Esophagus muscularis mucosa (tissue), 4 donors: Measurements from ENCODE around the gene MFSD2B. TPM values are rescaled to one million over a fixed set of nuclear protein-coding genes. Genes with fewer than 3 reads are reported as not detected.
A peak's percentile ranks its signal among the peaks of the same experiment; 100 is the strongest.

ENCODE experiments used
- DNase-seq: peaks from one replicate; pipeline ENCODE4 v3.0.0-alpha.2; 2017; ENCODE audit errors: extremely low spot score
- H3K27ac ChIP-seq, 4 donors: fragments of 200-600 bp; sonication (generic); replicated peaks in 1 of 4; 1 replicate in 3 of 4; 2 replicates in 1 of 4; pipeline ENCODE4 v1.5.1; 2016 to 2019; ENCODE audit warnings: mild to moderate bottlenecking in 1 of 4
- H3K27me3 ChIP-seq, 4 donors: fragments of 200-600 bp; sonication (generic); one replicate each; pipeline versions ENCODE4 v1.5.1 to v1.6.0; 2016 to 2019
- H3K36me3 ChIP-seq, 4 donors: fragments of 200-600 bp; sonication (generic); one replicate each; pipeline ENCODE4 v1.5.1; 2016 to 2019
- H3K4me1 ChIP-seq, 4 donors: fragments of 200-600 bp; sonication (generic); one replicate each; pipeline ENCODE4 v1.5.1; 2016 to 2019
- H3K4me3 ChIP-seq, 4 donors: fragments of 200-600 bp; sonication (generic); 1 replicate in 2 of 4; 2 replicates in 2 of 4; pipeline ENCODE4 v1.5.1; 2016 to 2019; ENCODE audit warnings: mild to moderate bottlenecking in 4 of 4, moderate library complexity in 1 of 4
- H3K9me3 ChIP-seq, 4 donors: fragments of 200-600 bp; sonication (generic); 1 replicate in 3 of 4; 2 replicates in 1 of 4; pipeline ENCODE4 v1.5.1; 2016 to 2019
- EP300 ChIP-seq: sonication (generic); formaldehyde crosslinking; IDR thresholded peaks from one replicate; pipeline ENCODE4 v1.6.1; 2017; ENCODE audit warnings: antibody characterized with exemption
- POLR2A ChIP-seq: fragments of 450-650 bp; IDR thresholded peaks from one replicate; pipeline ENCODE4 v1.6.1; 2017; ENCODE audit warnings: antibody characterized with exemption, moderate library complexity, mild to moderate bottlenecking, low read depth
- POLR2AphosphoS5 ChIP-seq, 2 donors: sonication (generic); formaldehyde crosslinking; IDR thresholded peaks; one replicate each; pipeline ENCODE4 v1.6.1; 2017; ENCODE audit warnings: antibody characterized with exemption in 2 of 2
- WGBS: methylation state at CpG from one replicate; pipeline ENCODE4 v1.1.5; 2018; 5-methylcytosine and 5-hydroxymethylcytosine counted together
- intact Hi-C: fragments of 100-400 bp; cut with DNase I; formaldehyde crosslinking; loops from one replicate; pipeline ENCODE4 v1.15.1; 2023
- total RNA-seq, 4 donors: library from RNA; depleted of rRNA; stranded (reverse); fragments of >200 nt; gene quantifications; one replicate each; pipeline versions ENCODE4 v1.1.0 to v1.2.1, GENCODE V29; 2016
- TF ChIP-seq, protein P1 (sequence below), 3 experiments: fragments of 200-600 bp in 2 of 3; fragments of 450-650 bp in 1 of 3; sonication (generic) in 2 of 3; IDR thresholded peaks; one replicate each; pipeline ENCODE4 v1.5.1; 2017 to 2019; ENCODE audit warnings: antibody characterized with exemption in 3 of 3, mild to moderate bottlenecking in 2 of 3, moderate library complexity in 1 of 3

MFSD2B gene
- total RNA-seq, 4 donors from 2014 or later = 0.33 TPM; not detected in 3

DNA sequence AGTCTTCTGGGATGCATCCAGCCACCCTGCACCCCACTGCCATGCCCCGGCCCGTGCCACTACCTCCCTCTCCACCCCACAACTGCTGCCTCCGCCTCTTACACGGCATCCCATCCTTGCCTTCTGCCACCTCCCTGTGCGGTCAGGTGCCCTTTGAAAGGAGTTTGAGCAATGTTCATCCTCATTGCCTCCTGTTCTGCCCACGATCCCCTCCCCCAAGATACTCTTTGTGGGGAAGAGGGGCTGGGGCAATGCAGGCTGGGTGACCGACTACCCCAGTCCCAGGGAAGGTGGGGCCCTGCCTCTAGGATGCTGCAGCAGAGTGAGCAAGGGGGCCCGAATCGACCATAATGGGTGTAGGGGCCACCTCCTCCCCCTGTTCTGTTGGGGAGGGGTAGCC, 8.4 kb downstream of the MFSD2B start:
- Histone ChIP-seq H3K9me3 (no peaks in the 10 kb centered on the region), H3K27me3 (no peaks in the 10 kb centered on the region), H3K4me3 (no peak overlapping the region), H3K36me3 (peaks cover 7 to 13% (median 11%) of the 10 kb centered on the region in 4 donors), H3K27ac (no peak overlapping the region), H3K4me1 (no peaks in the 10 kb centered on the region)
- TF ChIP-seq POLR2A (no peak), EP300 (no peak), POLR2AphosphoS5 (IDR thresholded peaks at IDR 0.05) (no peak)
- TF ChIP-seq, protein P1, sequence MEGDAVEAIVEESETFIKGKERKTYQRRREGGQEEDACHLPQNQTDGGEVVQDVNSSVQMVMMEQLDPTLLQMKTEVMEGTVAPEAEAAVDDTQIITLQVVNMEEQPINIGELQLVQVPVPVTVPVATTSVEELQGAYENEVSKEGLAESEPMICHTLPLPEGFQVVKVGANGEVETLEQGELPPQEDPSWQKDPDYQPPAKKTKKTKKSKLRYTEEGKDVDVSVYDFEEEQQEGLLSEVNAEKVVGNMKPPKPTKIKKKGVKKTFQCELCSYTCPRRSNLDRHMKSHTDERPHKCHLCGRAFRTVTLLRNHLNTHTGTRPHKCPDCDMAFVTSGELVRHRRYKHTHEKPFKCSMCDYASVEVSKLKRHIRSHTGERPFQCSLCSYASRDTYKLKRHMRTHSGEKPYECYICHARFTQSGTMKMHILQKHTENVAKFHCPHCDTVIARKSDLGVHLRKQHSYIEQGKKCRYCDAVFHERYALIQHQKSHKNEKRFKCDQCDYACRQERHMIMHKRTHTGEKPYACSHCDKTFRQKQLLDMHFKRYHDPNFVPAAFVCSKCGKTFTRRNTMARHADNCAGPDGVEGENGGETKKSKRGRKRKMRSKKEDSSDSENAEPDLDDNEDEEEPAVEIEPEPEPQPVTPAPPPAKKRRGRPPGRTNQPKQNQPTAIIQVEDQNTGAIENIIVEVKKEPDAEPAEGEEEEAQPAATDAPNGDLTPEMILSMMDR (IDR thresholded peaks at IDR 0.05) = no peak
- no peak for DNase-seq
- WGBS = 91% methylated on average over 9 of the region's 9 CpGs
- intact Hi-C loops = no loop called here

DNA sequence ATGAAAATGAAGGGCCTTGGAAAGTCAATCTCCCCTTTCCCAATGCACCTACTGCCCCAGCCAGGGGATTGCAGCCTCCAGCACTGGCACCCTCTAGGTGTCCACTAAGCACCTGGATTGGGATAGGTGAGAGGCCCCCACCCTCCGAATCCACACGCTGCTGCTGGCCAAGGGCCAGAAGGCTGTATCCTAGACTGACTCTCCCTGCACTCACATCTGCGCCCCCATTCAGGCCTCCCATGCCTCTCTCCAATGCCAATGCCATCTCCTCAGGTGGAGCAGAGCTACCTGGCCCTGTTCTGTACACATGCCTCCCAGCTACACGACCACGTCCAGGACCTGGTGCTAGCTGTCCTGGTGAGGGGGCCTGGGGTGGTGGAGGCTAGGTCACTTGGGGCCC, 9.8 kb downstream of the MFSD2B start:
- Histone ChIP-seq H3K36me3 (peaks cover 14 to 27% (median 18%) of the 10 kb centered on the region in 4 donors), H3K4me3 (no peak overlapping the region), H3K27ac (no peak overlapping the region), H3K9me3 (no peaks in the 10 kb centered on the region), H3K27me3 (no peaks in the 10 kb centered on the region), H3K4me1 (no peaks in the 10 kb centered on the region)
- intact Hi-C loops = no loop called here
- WGBS = 91% methylated on average over 5 of the region's 5 CpGs
- no peak for DNase-seq
- TF ChIP-seq POLR2AphosphoS5 (IDR thresholded peaks at IDR 0.05) = no peak
- TF ChIP-seq EP300 = no peak
- TF ChIP-seq, protein P1 (IDR thresholded peaks at IDR 0.05) = no peak

DNA sequence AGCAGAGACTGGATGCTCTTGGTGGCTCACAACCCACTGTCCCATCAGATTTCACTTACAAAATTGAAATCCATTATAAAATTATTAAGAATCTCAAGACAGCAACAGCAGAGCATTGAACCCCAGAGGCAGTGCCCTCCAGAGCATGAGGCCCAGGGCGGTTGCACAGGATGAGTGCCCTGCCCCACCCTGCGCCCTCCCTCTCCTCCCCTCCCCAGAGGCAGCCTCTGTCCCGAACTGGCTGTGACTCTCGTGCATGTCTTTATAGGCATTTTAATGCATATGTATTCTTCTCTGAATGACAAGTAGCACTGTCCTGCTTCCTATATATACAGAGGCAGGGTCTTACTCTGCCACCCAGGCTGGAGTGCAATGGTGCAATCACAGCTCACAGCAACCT, 10.4 kb downstream of the MFSD2B start:
- Histone ChIP-seq H3K27me3 (no peaks in the 10 kb centered on the region), H3K36me3 (peaks cover 14 to 32% (median 23%) of the 10 kb centered on the region in 4 donors), H3K4me3 (no peak overlapping the region), H3K9me3 (no peaks in the 10 kb centered on the region), H3K27ac (no peak overlapping the region), H3K4me1 (no peaks in the 10 kb centered on the region)
- no peak for DNase-seq
- WGBS = 84% methylated on average over 4 of the region's 4 CpGs
- TF ChIP-seq POLR2AphosphoS5 (IDR thresholded peaks at IDR 0.05) (no peak), EP300 (no peak), POLR2A (no peak)
- TF ChIP-seq, protein P1 (IDR thresholded peaks at IDR 0.05) = no peak
- intact Hi-C loops = no loop called here

DNA sequence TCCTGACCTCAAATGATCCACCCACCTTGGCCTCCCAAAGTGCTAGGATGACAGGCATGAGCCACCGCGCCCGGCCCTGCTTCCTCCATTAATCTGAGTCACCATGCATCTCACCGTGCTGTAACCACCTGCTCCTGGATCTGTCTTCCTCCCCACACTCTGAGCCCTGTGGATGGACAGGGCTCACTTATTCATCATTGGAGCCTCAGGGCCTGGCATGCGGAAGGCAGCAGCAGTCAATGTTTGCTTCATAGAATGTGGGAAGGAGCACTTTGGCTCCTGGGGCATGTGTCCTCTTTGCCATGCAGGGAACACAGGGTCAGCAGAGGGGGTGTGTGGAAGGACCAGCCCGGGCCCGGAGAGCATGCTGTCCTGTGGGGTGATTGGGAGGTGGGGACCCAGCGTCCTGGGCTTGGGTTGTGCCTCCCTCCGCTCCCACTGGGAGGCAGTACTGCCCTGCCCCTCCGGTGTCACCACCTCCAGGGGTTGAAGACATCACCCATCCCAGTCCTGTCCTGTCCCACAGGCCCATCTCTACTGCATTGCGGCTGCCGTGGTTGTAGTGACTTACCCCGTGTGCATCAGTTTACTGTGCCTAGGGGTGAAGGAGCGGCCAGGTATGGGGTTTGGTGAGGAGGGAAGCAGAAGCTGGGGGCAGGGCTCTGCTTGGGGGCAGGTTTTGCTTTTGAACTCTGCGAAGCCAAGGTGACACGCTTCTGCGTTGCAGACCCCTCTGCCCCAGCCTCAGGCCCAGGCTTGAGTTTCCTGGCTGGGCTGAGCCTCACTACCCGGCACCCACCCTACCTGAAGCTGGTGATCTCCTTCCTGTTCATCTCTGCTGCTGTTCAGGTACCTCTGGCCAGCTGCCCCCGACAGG, 11.5 kb downstream of the MFSD2B start:
- no peak for TF ChIP-seq EP300
- TF ChIP-seq, protein P1 (IDR thresholded peaks at IDR 0.05) = peak in 1 of 3 experiments; percentile 20
- no peaks in the 10 kb centered on the region for H3K4me1 ChIP-seq
- H3K36me3 ChIP-seq = peaks cover 14 to 41% (median 30%) of the 10 kb centered on the region in 4 donors
- H3K9me3 ChIP-seq = no peaks in the 10 kb centered on the region
- DNase-seq = no peak
- H3K27me3 ChIP-seq = no peaks in the 10 kb centered on the region
- H3K27ac ChIP-seq = no peak overlapping the region
- WGBS = 80% methylated on average over 11 of the region's 19 CpGs
- intact Hi-C loops = no loop called here
- no peak overlapping the region for H3K4me3 ChIP-seq
